ENCODE measurements around the gene DDHD1. TPM values are rescaled to one million over a fixed set of nuclear protein-coding genes. Genes with fewer than 3 reads are reported as not detected.
"Not testable (repeated sequence)": the region's sequence is repeated elsewhere in the genome, so short reads cannot be mapped to it uniquely, and the experiment has no call there.

The DDHD1 gene
- total RNA-seq, 2 donors from 2014 or later: 46.7 to 146 TPM

DNA sequence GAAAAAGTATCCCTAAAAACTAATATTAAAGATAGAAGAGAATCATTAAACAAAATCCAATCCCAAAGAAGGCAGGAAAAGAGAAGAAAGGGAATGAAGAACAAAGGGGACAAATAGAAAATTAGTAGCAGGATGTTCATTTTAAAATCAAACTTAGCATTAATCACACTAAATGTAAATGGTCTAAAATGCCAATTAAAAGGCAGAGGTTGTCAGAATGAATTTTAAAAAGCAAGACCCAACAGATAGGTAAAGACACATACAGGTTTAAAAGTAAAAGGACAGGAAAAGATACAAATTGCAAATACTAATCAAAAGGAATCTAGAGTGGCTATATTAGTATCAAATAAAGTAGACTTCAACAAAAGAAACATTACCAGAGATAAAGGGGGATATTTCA is 12.5 kb downstream of the DDHD1 start:
- peaks cover 99% of the 10 kb centered on the region for H3K36me3 Mint-ChIP-seq (ENCODE audit: low read depth)
- no peak overlapping the region for H3K27ac Mint-ChIP-seq
- no peak for ATAC-seq (replicated peaks)
- no peaks in the 10 kb centered on the region for H3K27me3 Mint-ChIP-seq
- no peak overlapping the region for H3K4me3 Mint-ChIP-seq
- H3K4me1 Mint-ChIP-seq: peaks cover 30% of the 10 kb centered on the region
- H3K9me3 Mint-ChIP-seq: peaks cover 14% of the 10 kb centered on the region

DNA sequence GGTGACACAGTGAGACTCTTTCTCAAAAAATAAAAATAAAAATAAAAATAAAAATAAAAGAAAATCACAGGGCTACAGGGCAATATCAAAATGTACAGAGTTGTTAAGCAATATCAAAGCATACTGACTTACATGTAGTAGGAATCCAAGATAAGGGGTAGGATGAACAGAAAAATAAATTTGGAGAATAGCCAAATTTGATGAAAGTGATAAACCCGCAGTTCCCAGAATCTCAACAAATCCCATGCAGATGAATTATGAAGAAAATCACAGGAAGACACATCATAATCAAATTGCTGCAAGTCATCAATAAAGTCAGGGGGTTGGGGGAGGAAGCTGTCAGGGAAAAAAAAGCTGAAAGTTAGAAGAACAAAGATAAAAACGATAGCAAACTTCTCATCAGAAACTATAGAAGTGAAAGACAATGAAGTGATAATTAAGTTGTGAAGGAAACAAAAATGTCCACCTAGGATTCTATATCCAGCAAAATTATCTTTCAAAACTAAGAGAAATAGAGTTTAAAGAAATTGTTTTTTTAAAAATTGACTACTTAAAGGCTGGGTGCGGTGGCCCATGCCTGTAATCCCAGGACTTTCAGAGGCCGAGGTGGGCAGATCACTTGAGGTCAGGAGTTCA is 15.4 kb downstream of the DDHD1 start:
- no peaks in the 10 kb centered on the region for H3K27me3 Mint-ChIP-seq
- ATAC-seq (replicated peaks): no peak
- H3K9me3 Mint-ChIP-seq: peaks cover 12% of the 10 kb centered on the region
- peak overlapping the region; percentile 69 for H3K4me3 Mint-ChIP-seq
- peaks cover 20% of the 10 kb centered on the region for H3K4me1 Mint-ChIP-seq
- H3K27ac Mint-ChIP-seq: no peak overlapping the region
- peaks cover 75% of the 10 kb centered on the region for H3K36me3 Mint-ChIP-seq (ENCODE audit: low read depth)

DNA sequence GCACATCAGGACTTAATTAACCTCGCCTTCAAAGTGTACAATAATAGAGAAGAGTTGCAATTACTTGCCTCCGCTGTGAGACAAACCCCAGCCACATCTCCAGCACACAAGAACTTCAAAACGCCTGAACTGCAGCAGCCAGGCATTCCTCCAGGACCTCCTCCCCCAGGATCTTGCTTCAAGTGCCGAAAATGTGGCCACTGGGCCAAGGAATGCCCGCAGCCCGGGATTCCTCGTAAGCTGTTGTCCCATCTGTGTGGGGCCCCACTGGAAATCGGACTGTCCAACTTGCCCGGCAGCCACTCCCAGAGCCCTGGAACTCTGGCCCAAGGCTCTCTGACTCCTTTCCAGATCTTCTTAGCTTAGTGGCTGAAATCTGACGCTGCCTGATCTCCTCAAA is 22.6 kb downstream of the DDHD1 start:
- not testable (repeated sequence) for H3K27me3 Mint-ChIP-seq; H3K4me3 Mint-ChIP-seq; H3K27ac Mint-ChIP-seq; ATAC-seq (replicated peaks); H3K36me3 Mint-ChIP-seq (ENCODE audit: low read depth); H3K9me3 Mint-ChIP-seq
- H3K4me1 Mint-ChIP-seq: peaks cover 17% of the 10 kb centered on the region

DNA sequence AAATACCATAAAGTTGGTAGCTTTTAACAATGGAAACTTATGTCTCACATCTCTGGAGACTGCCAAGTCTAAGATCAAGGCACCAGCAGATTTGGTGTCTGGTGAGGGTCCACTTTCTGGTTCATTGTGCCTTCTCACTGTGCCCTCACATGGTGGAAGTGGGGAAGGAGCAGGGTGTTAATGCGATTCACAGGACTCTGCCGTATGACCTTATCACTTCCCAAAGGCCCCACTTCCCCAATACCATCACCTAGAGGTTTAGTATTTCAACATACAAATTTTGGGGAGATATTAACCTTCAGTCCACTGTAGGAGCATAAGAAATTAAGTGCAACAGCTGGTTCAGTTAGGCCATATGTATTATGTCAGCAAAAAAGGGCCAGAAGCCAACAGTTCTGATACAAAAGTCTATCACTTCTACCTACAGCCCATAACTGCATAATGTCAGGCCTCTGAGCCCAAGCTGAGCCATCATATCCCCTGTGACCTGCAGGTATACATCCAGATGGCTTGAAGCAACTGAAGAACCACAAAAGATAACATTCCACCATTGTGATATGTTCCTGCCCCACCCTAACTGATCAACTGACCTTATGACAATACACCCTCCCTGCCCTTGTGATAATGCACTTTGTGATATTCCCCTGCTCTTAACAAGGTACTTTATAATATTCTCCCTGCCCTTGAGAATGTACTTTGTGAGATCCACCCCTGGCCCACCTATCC is 24.7 kb downstream of the DDHD1 start:
- peaks cover 21% of the 10 kb centered on the region for H3K4me1 Mint-ChIP-seq
- ATAC-seq (replicated peaks): peak; percentile 12
- no peaks in the 10 kb centered on the region for H3K9me3 Mint-ChIP-seq
- no peaks in the 10 kb centered on the region for H3K27me3 Mint-ChIP-seq
- peak overlapping the region; percentile 67 for H3K27ac Mint-ChIP-seq
- H3K4me3 Mint-ChIP-seq: no peak overlapping the region
- H3K36me3 Mint-ChIP-seq (ENCODE audit: low read depth): peaks cover 3% of the 10 kb centered on the region

DNA sequence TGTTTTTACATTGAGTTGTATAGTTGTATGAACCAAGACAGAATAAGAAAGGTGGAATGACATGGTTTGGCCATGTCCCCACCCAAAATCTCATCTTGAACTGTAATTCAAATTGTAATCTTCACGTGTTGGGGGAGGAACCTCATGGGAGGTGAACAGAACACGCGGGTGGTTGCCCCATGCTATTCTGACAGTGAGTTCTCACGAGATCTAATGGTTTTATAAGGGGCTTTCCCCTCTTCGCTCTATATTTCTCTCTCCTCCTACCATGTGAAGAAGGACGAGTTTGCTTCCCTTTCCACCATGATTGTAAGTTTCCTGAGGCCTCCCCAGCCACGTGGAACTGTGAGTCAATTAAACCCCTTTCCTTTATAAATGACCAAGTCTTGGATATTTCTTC is 25.3 kb downstream of the DDHD1 start:
- H3K9me3 Mint-ChIP-seq: no peaks in the 10 kb centered on the region
- H3K4me1 Mint-ChIP-seq: peaks cover 21% of the 10 kb centered on the region
- no peaks in the 10 kb centered on the region for H3K27me3 Mint-ChIP-seq
- ATAC-seq (replicated peaks): peak; percentile 54
- H3K27ac Mint-ChIP-seq: peak overlapping the region; percentile 67
- no peak overlapping the region for H3K4me3 Mint-ChIP-seq
- peaks cover 6% of the 10 kb centered on the region for H3K36me3 Mint-ChIP-seq (ENCODE audit: low read depth)

DNA sequence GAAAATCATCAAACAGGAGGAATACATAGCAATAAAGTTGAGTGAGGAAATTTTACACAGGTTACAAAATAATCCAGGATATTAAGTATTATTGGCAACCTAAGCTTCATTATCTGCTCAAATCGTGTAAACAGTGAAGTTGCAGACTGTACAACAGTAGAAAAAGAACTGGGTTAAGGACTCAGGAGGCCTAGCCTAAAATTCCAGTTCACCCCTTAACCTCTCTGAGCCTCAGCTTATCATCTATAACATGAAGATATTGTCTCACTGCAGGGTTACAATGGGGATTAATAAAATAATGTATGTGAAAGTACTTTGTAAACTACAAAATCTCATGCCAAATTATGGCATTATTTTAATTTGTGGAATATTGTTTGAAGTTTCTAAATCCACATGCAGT is 26.0 kb downstream of the DDHD1 start:
- H3K4me3 Mint-ChIP-seq: no peak overlapping the region
- ATAC-seq (replicated peaks): no peak
- H3K9me3 Mint-ChIP-seq: no peaks in the 10 kb centered on the region
- H3K27ac Mint-ChIP-seq: peak overlapping the region; percentile 67
- peaks cover 21% of the 10 kb centered on the region for H3K4me1 Mint-ChIP-seq
- H3K27me3 Mint-ChIP-seq: no peaks in the 10 kb centered on the region
- H3K36me3 Mint-ChIP-seq (ENCODE audit: low read depth): peaks cover 12% of the 10 kb centered on the region

DNA sequence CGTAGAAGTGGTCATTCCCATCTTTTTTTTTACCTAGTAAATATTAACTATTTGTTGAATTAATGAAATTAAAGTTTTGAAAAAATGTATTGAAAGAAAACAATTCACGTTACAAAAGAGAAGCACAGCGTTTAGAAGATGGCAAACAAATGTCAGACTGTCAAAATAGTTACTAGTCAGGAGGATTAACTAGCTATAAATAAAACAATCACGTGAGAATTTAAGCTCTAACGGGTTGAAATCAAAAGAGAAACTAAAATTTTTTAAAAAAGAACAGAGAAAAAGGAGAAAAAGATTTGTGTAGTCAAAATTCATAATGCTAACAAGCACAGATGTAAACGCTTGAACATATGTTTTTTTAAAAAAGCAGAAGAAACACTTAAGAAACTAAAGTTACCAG is 26.4 kb downstream of the DDHD1 start:
- Mint-ChIP-seq H3K4me3 (no peak overlapping the region), H3K36me3 (ENCODE audit: low read depth) (peaks cover 16% of the 10 kb centered on the region), H3K9me3 (no peaks in the 10 kb centered on the region), H3K27ac (peak overlapping the region; percentile 67), H3K4me1 (peaks cover 21% of the 10 kb centered on the region), H3K27me3 (no peaks in the 10 kb centered on the region)
- no peak for ATAC-seq (replicated peaks)

DNA sequence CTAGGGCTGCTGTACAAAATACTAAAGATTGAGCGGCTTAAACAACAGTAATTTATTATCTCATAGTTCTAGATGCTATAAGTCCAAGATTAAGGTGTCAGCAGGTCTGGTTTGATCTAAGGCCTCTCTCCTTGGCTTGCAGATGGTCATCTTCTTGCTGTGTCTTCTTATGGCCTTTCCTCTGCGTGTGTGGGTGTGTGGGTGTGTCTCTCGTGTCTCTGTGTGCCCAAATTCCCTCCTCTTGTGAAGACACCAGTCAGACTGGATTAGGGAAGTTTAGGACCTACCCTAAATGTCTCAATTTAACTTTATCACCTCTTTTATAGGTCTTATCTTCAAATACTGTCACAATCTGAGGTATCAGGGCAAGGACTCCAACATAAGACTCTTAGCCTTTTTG is 28.3 kb downstream of the DDHD1 start:
- Mint-ChIP-seq H3K4me3 (no peak overlapping the region), H3K9me3 (no peaks in the 10 kb centered on the region), H3K27ac (no peak overlapping the region), H3K27me3 (no peaks in the 10 kb centered on the region), H3K36me3 (ENCODE audit: low read depth) (peaks cover 33% of the 10 kb centered on the region), H3K4me1 (peaks cover 37% of the 10 kb centered on the region)
- ATAC-seq (replicated peaks): no peak

DNA sequence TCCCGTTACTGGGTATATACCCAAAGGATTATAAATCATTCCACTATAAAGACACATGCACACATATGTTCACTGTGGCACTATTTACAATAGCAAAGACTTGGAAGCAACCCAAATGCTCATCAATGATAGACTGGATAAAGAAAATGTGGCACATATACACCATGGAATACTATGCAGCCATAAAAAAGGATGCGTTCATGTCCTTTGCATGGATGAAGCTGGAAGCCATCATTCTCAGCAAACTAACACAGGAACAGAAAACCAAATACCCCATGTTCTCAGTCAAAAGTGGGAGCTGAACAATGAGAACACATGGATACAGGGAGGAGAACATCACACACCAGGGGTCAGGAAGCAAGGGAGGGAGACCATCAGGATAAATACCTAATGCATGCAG is 31.7 kb downstream of the DDHD1 start:
- not testable (repeated sequence) for H3K4me3 Mint-ChIP-seq; ATAC-seq (replicated peaks); H3K9me3 Mint-ChIP-seq; H3K27ac Mint-ChIP-seq; H3K27me3 Mint-ChIP-seq
- Mint-ChIP-seq H3K36me3 (ENCODE audit: low read depth) (peaks cover 51% of the 10 kb centered on the region), H3K4me1 (peaks cover 47% of the 10 kb centered on the region)

DNA sequence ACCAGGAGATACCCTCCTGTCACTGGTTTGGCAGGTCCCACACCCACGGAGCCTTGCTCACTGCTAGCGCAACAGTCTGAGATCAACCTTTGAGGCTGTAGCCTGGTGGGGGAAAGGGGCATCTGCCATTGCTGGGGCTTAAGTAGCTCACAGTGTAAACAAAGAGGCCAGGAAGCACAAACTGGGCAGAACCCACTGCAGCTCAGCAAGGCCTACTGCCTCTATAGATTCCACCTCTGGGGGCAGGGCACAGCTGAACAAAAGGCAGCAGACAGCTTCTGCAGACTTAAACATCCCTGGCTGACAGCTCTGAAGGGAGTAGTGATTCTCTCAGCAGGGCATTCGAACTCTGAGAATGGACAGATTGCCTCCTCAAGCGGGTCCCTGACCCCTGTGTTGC is 35.6 kb downstream of the DDHD1 start:
- ATAC-seq (replicated peaks); H3K27ac Mint-ChIP-seq; H3K9me3 Mint-ChIP-seq; H3K27me3 Mint-ChIP-seq: not testable (repeated sequence)
- Mint-ChIP-seq H3K4me3 (peak overlapping the region; percentile 21), H3K4me1 (peaks cover 60% of the 10 kb centered on the region), H3K36me3 (ENCODE audit: low read depth) (peaks cover 48% of the 10 kb centered on the region)

DNA sequence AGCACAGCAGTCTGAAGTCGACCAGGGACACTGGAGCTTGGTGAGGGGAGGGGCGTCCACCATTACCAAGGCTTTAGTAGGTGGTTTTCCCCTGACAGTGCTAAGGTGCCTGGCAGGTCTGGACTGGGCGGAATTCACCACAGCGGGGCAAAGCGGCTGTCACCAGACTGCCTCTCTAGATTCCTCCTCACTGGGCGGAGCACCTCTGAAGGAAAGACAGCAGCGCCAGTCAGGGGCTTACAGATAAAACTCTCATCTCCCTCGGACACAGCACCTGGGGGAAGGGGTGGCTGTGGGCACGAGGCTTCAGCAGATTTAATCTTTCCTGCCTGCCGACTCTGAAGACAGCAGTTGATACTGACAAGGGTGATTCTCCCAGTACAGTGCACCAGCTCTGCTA is 39.1 kb downstream of the DDHD1 start:
- peaks cover 24% of the 10 kb centered on the region for H3K36me3 Mint-ChIP-seq (ENCODE audit: low read depth)
- H3K4me3 Mint-ChIP-seq: no peak overlapping the region
- no peaks in the 10 kb centered on the region for H3K27me3 Mint-ChIP-seq
- peaks cover 36% of the 10 kb centered on the region for H3K4me1 Mint-ChIP-seq
- H3K9me3 Mint-ChIP-seq: peaks cover 9% of the 10 kb centered on the region
- ATAC-seq (replicated peaks): no peak
- no peak overlapping the region for H3K27ac Mint-ChIP-seq

DNA sequence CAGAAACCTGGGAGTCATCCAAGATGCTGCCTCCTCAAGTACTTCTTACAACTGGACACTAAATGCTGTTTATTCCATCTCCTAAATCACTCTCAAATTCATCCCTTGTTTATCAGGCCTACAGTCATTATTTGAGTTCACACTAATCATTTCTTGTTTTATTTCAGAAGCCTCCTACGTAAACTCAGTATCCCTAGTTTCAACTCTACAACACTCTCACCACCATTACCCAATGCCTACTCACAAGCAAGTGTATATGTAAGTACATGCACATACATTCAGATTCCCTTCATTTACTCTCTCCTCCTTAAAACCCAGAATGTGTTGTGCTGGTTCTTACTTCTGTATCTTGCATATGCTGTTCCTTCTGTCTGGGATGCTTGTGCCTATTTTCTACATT is 43.0 kb downstream of the DDHD1 start:
- peak; percentile 63 for ATAC-seq (replicated peaks)
- H3K27me3 Mint-ChIP-seq: no peaks in the 10 kb centered on the region
- H3K27ac Mint-ChIP-seq: no peak overlapping the region
- H3K4me1 Mint-ChIP-seq: peaks cover 10% of the 10 kb centered on the region
- no peaks in the 10 kb centered on the region for H3K36me3 Mint-ChIP-seq (ENCODE audit: low read depth)
- H3K4me3 Mint-ChIP-seq: no peak overlapping the region
- H3K9me3 Mint-ChIP-seq: no peaks in the 10 kb centered on the region

DNA sequence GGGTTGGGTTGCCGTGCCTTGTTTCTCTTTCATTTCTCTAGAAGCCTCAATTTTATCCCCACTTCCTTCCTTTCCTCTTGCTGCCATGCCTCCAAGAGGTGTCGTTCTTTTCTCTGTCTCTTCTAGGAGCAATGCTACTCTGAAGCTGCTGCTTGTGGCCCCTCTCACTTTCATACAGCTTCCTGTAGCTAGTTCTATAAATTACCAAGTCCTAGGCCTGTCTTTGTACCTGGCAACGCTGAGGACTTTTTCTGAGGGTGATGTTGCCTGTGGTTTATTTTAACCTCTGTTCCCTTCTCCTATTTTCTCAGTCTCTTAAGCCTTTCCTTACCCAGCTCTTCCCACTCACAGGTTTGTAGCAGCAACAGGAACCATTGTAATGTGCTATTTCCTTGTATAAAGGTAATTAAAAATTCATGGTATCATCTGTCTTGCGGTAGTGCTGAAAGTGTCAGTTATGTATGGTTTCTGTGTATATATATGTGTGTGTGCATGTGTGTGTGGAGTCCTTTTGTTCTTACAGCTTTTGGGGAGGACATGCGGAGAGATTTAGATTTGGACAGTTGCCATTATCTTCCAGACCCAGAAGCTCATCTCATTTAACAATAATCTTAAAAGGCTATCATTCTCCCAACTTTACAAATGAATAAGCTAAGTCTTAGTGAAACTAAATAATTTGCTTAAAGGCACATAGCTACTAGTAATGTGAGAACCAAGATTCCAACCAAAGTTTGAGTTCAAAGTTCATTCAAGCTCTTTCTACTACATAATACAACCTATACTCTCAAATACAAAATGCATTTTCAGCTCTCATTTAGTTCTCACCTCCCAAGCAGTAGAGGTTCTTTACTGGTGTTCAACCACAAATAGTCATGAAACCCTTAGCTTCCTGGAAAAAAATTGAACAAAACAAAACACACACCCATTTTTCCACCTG is 43.8 kb downstream of the DDHD1 start:
- Mint-ChIP-seq H3K27me3 (no peaks in the 10 kb centered on the region), H3K36me3 (ENCODE audit: low read depth) (no peaks in the 10 kb centered on the region), H3K4me1 (peaks cover 5% of the 10 kb centered on the region), H3K27ac (no peak overlapping the region), H3K9me3 (no peaks in the 10 kb centered on the region), H3K4me3 (no peak overlapping the region)
- peak; percentile 79 for ATAC-seq (replicated peaks)

DNA sequence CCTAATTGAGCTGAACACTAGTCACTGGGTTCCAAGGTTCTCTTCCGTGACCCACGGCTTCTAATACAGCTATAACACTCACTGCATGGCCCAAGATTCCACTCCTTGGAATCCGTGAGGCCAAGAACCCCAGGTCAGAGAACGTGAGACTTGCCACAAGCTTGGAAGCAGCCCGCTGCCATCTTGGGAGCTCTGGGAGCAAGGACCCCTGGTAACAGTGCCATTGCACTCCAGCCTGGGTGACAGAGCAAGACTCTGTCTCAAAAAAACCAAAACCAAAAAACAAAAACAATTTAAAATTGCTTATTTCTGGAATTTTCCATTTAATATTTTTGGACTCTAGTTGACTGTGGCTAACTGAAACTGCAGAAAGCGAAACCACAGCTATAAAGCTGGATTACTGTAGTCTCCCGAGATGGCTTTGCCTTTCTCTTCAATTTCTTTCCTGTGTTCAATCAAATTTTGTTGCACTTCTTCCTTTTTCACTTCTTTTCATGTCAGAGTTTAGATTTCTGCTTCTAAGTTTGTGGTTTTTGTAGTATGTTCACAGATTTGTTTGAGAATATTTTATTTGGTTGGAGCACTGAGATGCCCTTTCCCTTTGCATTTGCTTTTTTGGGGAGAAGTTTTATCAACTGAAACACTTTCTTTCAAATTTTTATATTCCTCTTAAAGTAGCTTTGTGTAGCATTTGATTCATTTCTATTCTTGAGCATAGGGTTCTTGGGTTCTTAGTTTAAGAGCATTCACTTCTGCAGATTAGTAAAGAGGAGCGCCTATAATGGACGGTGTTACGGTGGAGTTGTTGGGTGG is 44.6 kb downstream of the DDHD1 start:
- H3K4me3 Mint-ChIP-seq: no peak overlapping the region
- ATAC-seq (replicated peaks): no peak
- H3K36me3 Mint-ChIP-seq (ENCODE audit: low read depth): peaks cover 7% of the 10 kb centered on the region
- no peaks in the 10 kb centered on the region for H3K9me3 Mint-ChIP-seq
- H3K4me1 Mint-ChIP-seq: peaks cover 5% of the 10 kb centered on the region
- H3K27me3 Mint-ChIP-seq: no peaks in the 10 kb centered on the region
- no peak overlapping the region for H3K27ac Mint-ChIP-seq

Measured in activated T-helper 17 cell treated with anti-CD3 and anti-CD28 coated beads, Interleukin-2, amount 50 U/mL, for 72 hours (primary cell).